ENCODE data around the gene FAM228A.

Gene FAM228A

DNA sequence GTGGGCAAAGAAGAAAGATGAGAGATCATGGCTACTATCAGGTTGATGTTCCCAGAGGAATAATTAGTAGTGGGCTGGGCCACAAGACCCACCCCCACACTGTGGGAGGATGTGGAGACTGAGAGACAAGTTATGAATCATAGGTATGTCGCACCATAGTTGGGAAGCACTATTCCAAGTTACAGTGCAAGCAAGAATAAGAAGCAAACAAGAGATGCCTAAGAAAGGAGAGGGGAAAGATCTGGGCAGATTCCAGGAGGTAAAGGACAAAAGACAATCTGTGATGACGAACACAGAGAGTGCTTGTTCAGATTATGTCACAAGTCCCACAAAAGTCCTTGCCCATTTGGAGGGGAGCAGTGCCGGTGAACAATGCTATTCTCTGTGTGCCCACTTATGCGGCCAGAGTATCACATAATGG lies 56.6 kb downstream of the FAM228A start:
- DNase-seq, result no peak

DNA sequence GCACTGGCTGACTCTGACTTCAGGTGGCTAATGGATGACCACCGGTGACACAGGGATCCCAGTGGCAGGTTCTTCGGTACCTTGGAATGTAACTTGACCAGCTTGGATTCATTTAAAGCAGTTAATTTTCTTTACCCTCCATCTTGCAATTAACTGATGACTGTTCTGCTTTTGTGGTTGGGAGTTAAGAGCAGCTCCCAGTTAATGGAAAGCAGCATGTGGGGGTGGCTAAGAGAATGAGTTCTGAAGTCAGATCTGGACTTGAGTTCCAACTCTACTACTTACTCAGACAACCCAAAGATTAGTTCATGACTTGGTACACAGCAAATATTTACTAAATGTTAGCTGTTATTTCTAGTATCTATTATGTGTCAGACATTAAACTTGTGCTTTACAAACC lies 58.5 kb downstream of the FAM228A start:
- DNase-seq, result no peak

DNA sequence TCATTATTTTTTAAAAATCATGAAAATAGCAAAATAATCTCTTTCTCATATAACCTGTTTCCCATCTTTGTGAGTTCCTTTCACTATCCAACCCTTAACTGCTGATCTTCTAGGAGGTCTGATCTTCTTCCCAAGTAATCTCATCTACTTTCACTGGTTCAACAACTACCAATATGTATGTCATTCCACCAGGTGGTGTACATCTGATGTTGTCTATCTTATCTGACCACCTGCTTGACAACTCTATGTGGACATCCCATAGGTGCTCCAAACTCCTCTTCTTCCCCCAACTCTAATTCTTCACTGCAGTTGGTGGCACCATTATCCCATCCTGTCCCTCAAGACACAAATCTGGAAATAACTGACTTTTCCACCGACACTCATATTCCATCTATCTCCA lies 62.5 kb downstream of the FAM228A start:
- no peak for DNase-seq

DNA sequence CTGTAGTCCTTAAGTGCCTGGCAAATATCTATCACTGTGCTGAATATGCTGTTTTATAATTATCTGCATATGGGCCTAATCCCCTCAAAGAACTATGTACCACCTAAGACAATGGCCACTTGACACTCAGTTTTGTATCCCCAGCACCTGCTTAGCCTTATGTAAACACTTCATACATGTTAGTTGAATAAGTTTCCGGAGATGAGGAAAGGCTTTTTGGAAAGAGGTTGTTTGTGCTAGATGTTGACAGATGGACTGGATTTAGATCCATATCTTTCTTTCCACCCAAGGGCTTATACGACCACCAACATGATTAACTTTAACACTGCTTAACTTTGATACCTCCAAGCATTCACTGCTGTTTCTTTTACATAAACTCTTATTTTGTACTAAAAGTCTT lies 63.3 kb downstream of the FAM228A start:
- no peak for DNase-seq

DNA sequence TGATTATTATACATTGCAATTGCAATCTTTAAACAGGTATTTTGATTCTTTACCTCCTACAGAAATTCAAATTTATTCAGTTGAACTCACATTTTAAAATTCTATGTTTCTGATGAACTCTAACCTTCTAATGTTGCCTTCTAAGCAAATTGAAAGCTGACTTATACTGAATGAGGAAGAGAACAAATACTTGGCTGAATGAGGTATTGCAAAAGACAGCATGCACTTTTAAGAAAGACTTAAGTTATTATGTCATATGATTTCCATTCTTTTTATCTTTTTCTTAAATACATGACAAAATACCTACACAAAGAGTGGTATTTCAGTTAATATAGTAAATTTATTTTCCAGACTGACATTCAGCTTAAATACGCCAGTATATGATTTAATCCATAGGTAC lies 64.7 kb downstream of the FAM228A start:
- DNase-seq, result no peak

Measured in bone marrow (tissue), 2 donors.